ENCODE data around the gene SORD.
"Not testable (repeated sequence)": the region's sequence is repeated elsewhere in the genome, so short reads cannot be mapped to it uniquely, and the experiment has no call there.

Gene SORD

DNA sequence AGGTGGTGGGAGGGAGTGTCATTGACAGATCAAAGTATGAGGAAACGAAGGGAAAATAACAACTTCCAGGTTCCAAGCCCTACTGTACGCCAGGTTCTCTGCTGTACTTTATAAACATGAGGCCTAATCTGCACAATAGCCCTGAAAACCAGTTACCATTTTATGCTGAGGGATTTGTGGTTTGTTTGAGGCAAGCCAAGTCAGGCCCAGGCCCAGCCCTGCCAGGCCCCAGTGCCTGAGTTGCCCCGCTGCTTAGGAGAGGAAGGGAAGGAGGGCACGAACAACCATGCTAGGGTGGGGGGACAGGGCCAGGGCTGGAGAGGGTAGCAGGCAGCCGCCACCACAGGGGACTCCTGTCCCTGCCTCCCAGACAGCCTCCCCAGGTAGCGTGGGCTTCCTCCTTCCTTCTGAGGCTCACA lies 47.0 kb downstream of the SORD start:
- DNase-seq = not testable (repeated sequence)

DNA sequence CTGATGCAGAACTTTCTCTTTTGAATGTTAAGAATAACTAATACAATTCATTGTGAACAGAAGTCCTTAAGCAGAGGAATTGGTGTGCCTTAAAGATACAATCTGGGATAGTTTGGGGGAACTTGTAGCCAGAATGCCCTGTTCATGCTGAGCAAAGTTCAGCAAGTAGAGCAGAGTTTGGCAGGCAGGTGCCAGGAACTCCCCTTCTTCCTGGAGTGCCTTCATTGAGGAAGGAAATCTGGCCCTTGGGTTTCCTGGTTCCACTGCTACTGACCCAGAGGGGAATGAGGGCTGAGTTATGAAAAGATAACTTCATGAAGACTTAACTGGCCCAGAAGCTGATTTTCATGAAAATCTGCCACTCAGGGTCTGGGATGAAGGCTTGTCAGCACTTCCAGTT lies 50.6 kb downstream of the SORD start:
- DNase-seq = not testable (repeated sequence)

DNA sequence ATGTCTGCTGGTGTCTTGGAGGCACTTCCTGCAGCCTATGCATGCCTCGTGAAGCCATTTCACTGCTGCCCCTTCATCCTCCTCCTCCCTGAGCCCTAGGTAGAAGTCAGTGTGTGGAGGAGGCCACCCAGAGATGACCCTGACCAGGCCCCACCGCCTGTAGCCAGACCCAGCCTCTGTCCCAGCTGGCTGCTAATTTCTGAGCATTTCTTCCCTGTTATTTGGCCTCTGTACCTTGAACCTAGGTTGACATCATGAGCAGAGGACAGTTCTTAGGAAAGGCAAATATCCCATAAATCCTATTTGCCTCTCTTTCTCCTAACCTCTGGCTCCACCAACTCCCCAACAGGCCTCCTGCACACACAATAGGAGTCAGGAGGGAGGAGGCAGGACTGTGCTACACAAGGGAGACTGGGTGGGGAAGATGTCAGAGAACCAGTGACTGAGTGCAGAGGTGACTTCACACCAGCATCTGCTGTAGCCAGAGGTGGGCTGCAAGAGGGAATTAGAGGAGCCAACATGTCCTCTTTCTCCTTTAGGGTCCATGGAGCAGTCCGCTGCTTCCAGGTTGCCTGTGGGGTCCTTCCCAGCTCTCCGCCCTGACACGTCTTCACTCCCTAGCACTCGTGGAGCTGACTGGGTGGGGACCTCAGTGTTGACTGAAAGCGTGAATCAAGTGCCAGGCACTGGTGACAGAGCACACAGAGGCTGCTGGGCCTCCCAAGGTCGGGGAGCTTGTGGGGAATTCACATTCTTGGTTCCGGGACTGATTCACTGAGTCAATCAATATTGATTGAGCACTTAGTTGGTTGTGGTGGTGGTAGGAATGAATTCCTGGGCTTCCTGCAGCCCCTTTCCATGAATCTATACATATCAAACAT lies 52.7 kb downstream of the SORD start:
- not testable (repeated sequence) for DNase-seq

DNA sequence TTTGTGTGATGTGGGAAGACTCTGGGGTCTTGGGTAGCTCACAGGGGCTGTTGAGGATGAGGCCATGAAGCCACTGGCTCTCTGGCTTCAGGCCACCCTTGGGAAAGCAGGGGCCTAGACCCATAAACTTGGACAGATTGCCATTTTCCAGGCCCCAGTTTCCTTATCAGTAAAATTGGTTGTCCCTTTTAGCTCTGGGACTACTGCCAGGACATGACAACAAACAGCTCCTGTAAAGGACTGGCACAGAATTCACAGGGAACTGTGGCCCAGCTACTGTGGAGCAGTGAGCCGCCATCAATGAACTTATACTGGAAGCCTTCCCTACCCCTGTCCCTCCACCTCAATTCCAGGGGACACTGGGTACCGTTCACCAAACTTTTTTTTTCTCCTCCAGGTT lies 54.4 kb downstream of the SORD start:
- peak; percentile 8 for DNase-seq

DNA sequence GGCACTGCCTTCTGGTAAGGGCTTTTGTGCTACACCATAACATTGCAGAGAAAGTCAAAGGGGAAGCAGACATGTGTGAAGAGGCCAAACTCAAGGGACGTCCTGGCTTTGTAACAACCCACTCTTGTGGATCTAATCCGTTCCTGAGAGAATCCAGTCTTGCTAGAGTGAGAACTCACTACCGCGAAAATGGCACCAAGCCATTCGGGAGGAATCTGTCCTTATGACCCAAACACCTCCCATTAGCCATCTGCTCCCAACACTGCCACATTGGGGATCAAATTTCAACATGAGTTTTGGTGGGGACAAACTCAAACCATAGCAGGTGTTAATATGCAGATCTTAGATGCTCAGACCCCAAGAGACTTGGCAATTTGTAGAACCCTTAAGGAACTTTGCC lies 56.2 kb downstream of the SORD start:
- not testable (repeated sequence) for DNase-seq

DNA sequence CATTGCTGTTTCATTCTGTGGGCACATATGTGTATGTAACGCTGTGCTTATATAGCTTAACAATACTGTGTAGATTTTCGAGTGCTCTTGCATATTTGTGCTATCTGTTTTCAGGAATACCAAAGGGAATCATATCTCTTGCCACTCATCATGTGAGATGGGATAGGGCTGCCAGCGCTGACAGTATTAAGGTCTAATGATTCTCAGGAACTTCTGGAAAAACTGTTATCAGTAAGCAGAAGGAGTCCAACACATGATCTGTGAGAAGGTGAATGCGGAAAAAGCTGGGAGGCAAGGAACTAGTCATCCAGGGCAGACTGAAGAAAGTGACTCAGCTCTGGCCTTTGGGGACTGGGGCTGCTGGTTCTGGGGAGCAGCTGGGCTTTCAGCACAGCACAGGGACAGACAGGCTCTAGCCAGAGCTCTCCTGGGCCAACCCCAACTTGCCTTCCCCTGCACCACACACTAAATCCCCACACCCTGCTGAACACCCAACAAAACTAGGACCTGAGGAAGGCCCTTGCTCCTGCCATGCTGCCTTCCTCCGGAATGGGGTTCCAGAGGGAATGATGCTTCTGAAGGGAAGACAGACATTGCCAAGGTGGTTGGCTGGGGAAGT lies 56.7 kb downstream of the SORD start:
- not testable (repeated sequence) for DNase-seq

DNA sequence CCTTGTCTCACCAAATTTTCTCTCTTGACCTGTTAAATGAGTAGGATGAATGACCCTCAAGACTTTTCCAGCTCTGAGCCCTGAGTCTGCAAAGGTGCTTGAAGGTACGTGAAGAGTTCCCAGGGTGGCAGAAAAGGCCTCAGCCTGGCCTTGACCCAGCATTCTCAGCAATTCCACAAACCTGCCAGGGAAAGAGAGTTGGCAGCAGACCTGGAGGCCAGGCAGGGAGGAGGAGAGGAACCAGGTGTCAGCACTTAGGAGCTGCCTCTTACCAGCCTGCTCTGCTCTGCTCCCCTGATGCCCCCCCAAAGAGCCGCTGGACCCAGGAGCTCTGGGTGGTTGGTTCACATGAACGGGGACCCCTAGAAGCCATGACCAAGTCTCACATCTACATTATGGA lies 57.6 kb downstream of the SORD start:
- DNase-seq = not testable (repeated sequence)

DNA sequence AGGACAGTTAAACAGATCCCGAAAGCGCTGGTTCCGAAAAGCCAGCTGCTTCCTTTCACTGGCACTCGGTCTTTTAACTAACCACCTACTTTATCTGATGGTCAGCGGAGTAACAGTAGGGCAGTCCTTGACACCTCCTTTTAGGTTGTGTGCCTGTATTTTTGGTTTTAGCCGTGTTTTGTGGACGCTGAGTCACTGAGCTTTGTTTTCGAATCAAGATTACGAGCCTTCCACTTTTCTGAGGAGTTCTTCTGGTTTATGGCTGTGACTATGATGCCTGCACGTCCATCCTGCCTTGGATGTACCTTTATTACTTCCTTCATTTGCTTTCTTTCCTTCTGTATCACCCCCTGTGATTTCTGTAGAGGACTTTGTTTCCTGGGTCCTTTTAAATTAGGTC lies 59.4 kb downstream of the SORD start:
- peak; percentile 68 for DNase-seq

DNA sequence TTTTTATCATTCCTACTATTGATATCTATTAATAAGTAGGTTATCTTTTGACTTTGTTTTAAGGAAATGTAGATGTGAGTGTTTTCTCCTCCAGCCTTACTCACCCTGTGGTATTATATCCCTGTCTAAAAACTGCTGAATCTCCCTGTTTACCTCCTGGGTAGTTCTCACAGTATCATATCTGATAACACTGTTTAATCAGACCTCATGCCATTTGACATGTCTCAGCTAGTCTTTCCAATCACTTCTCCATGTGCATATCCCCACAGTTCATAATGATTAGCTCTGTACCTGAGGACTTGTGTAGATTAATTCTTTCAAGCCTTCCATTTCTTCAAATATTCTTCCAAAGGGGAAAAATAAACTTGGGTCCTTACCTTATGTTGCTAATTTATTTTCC lies 60.2 kb downstream of the SORD start:
- no peak for DNase-seq

DNA sequence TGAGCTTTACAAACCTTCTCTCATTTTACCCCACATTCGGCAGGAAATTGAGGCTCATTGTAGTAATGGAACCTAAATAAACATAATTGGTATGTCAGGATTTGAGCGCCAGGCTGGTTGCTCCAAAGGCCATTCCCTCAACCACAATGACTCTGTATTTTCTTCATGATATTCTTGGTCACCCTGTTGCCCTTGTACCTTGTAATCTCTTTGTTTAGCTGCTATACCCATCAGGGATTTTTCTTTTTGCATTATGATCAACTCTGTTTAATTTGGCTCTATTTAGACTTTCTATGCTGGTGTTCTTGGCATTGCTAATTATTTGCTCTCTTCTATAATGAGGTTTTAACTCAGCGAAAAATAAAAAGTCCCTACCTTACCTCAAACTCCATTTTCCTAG lies 61.2 kb downstream of the SORD start:
- no peak for DNase-seq

DNA sequence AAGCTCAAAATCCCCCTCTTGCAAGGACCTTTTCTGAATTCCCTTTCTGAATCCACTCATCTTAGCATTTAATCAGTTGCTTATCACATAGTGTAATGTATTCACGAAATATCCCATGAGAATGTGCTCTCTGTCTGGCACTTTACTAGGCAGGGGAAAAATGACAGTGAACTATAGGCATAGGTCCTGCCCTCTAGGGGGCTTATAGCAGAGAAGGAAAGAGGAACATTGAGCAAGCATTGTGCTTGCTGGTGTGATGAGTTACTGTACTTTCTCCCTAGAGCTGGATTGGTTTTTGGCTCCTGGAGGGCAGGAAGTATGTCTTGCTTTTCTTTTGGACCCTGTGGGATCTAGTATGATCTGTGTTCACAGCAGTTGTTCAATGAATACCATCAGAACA lies 64.5 kb downstream of the SORD start:
- DNase-seq = peak; percentile 54

DNA sequence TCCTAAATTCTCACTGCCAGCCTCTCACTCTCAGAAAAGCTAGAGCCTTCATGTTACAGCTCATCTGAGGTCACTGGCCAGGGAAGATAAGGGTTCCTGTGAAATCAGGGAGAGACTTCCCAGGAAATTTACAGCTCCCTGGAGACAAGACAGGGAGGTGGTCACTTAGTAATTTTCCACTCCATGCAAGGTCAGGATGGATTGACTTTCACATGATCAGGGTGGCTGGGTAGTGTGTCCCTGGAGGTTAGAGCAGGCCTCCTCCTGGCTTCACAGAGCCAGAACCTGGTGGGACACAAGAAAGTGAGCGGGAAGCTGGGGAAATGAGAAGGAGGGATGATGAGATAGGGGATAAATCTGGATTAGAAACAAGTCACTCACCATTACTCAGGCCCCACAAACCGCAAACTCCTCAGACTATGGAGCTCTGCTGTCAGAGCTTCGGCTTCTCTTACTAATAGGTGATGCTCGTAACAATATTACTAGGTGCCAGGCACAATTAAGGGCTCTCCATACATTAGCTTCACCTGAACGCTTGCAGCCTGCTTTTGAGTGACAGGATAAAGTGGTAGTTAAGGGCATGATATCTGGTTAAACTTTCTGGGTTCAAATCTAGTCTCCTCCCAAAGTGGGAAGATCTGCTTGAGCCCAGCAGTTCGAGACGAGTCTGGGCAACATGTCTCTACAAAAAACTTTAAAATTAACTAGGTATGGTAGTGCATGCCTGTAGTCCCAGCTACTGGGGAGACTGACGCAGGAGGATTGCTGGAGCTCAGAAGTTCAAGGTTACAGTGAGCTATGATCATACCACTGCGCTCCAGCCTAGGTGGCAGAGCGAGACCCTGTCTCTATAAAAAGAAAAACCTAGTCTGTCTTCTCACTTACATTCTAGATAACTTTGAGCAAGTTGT lies 66.1 kb downstream of the SORD start:
- no peak for DNase-seq

DNA sequence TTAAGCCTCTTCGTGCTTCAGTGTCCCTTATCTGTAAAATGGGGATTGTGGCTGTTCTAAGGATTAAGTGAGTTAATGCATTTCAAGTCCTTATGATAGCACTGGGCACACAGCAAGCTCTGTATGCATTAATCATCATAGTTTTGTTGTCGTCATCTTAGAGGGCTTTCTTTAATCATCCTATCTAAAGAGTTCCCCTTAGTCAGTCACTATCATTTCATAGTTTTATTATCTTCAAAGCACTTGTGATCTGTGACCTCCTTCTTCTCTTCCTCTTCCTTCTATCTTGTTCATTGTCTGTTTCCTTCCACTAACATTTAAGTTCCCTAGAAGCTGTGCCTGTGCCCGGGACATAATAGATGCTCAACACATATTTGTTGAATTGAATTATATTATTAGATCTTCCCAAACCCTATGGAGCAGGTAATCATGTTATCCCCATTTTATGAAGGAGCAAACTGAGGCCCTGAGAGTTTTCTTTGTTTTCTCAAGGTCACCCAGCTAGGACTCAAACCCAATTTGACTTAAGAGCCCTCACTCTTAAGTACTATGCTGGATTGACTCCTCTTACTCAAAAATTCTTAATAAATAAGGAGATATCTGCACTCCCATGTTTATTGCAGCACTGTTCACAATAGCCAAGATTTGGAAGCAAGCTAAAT lies 66.8 kb downstream of the SORD start:
- DNase-seq = peak; percentile 52

DNA sequence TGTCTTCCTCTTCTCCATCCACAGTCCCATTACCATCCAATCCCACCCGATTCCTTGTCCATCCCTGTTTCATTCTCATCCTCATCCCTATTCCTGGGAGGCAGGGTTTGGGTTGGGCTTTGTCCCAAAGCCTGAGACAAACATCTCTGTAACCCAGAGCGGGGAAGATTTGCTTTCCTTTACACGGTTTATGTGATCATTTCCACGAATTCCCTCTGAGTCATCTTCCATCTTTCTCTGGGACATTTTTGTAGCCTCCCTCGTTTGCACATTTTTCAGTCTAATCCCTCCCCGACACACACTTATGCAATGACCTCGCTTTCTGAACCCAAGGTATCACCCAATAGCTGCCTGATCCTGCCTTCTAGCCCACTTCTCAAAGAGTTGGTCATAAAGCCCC lies 68.2 kb downstream of the SORD start:
- no peak for DNase-seq

DNA sequence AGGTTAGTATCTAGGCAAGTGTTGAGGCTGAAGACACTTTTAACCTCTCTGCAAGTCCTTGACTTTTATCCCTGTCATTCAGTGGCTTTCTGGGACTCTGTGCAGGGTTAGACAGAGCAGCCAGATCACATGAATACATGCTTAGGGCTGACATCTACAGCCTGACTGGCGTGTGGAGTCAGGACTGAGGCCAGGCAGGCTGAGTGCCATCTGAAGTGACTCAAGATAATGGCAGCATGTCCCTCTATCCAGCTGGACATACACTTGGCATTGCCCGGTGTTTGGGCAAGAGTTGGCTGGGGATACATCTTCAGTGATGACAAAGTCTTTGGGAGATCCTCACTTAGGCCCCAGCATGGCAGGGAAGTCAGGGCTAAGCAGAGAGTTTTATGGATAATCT lies 68.6 kb downstream of the SORD start:
- DNase-seq = no peak

DNA sequence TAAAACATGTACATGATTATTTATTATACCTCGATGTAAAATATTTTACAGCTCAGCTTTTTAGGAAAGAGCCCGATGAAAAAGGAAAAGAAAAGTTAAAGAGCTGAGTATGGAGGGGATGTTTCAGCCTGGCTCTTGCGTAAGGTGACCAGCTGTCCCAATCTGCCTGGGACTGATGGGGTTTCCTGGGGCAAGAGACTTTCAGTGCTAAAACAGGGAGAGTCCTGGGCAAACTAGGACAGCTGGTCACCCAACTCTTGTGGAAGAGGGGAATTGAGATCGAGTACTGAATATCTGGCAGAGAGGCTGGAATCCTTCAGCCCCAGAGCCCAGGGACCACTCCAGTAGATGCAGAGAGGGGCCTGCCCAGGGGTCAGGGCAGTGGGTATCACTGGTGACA lies 70.0 kb downstream of the SORD start:
- DNase-seq = no peak

DNA sequence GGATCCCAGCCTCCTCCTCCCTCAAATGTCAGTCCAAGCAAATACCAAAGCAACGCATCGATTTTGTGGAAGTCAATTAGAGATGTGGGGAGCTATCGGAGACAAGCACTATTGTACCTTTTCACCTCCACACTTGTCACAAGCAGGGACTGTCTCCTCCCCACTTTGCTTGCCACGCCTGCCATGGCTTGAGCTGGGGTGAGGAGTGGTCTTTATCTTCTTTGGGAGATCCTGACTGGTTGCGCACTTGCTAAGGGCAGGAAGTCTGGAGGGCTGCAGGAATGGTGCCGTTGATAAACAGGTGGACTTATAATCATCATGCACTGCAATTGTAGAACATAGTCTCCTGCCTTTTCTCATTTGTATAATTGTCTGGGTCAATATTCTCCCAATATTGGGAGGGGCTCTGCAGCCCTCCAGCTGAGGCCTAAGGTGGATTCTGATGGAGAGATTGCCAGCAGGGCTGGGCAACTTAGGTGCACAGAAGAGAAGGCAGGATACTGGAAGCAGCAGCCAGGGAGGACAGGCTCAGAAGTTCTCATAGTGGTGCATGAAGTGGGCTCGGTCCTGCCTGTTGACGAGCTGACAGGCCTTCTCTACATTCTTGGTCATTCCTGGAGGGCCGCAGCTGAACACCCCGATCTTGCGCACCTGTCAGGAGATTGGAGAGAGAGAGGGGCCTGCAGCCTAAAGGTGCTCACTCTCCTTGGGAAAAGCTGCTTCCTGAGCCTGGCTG lies 70.8 kb downstream of the SORD start:
- no peak for DNase-seq

DNA sequence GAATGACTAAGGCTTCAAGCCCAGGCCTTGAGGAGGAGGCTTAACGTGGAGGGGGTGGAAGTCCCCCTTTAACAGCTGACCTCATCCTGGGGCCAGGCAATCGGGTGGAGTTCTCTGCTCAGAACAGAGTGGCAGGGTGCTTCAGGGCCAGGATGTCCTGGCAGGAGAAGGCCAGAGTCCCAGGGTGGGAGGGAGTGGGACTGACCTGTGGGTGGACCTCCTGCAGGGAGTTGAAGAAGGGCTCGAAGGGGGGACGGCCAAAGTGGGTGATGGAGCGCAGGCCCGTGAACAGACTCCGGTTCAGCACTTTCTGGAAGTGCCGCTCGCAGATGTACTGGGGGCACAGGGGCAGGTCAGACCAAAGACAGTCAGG lies 71.3 kb downstream of the SORD start:
- DNase-seq = no peak

DNA sequence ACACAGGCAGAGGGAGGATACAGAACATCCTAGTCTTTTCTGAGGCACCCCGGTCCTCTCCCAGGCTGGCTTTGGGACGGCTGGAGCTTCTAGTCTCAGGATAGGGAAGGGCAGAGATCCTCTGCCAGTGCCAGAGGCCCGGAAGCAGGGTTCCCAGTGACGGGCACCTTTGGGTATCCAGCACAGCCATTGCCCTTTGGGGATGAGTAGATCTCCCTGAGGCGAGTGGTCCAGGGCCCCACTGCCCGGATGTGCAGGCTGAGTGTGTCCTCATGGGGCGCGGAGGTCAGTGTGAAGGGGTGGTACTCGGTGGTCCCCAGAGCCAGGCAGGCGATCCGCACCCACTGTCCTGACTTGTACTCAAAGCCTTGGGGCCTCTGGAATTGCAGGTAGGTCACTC lies 72.7 kb downstream of the SORD start:
- DNase-seq = no peak

DNA sequence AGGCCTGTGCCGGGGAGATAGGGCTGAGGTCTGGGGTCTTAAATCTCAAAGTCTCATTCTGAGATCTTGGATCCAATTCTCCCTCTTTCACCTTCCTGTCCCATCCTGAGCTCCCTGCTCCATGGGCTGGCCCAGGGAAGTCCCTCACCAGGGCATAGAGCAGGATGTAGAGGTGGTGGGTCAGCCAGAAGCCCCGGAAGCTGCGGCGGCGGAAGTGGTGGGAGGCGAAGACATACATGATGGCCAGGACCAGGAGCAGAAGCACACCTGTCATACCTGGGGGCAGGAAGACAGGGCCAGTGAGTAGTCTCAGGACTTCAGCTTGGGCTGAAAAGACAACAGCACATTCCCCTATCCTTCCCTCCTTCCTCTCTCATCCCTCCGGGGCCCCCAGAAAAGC lies 74.5 kb downstream of the SORD start:
- no peak for DNase-seq

DNA sequence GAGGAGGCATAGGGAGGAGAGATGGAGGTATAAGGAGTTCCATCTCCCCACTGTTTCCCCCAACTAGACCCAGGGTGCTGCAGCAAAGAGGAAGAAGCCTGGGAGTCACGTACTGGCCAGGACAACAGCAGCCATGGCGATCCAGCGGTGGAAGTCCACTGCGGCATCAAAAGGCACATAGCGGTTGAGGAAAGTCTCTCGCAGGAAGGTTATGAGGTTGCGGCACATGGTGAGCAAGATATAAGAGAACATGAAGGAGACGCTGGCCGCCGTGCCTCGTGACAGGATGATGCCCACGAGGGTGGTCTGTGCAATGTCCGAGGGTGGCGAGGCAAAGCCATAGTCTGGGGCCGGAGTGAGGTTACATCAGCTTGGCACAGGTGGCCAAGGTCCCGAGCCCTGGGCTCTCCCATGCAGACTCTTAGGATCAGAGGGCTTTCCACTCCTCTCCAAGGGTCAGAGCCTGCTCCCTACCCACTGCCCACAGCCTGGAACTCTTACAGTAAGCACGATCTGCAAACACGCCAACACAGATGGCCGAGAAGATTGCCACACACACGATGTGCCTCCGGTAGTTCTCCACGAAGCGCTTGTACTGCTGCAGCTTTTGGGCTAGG lies 76.7 kb downstream of the SORD start:
- DNase-seq = no peak
